Measurements from ENCODE around the gene UBA3. TPM values are rescaled to one million over a fixed set of nuclear protein-coding genes. Genes with fewer than 3 reads are reported as not detected.

The UBA3 gene
- total RNA-seq, 1 experiment from 2014 or later = 41.1 TPM

DNA sequence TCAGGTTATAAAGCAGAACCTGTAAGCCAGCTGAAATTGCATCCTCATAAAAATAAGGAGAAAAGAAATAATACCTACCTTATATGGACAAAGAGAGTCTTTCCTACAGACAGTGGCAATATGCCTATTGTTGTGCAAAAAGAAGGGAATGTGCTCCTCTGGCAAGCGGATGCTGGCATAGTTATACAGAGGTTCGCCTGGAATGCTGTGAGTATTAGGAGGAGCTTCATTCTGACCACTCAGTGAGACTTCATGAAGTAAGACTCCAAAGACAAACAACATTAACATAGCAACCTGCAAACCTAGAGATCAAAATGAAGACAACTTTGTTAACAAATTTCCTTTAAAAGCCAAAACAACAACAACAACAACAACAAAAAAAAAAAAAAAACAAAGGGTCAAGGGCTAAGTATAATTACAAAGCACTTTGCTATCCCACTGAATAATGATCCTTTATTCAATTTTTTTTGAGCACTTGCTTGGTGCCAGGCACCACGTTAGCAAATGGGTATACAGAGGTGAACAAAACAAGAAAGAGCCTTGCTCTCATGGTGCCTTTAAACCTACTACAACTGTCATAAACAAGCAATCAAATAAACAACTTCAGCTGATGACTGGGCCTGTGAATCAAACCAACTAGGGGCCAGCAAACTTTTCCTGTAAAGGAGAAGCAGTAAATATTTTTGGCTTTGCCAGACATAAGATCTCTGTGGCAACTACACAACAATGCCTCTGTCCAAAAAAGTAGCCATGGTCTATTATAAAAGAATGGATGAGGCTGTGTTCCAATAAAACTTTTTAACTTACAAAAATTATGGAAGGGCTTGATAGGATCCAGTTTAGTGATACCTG lies 70.4 kb downstream of the UBA3 start:
- no peaks in the 10 kb centered on the region for H3K9me3 Mint-ChIP-seq (ENCODE audit: unreplicated experiment)
- peaks cover 58% of the 10 kb centered on the region for H3K36me3 Mint-ChIP-seq (ENCODE audit: insufficient read depth, unreplicated experiment)
- peaks cover 19% of the 10 kb centered on the region for H3K4me1 Mint-ChIP-seq (ENCODE audit: insufficient read depth, unreplicated experiment)
- no peaks in the 10 kb centered on the region for H3K27me3 Mint-ChIP-seq (ENCODE audit: insufficient read depth, unreplicated experiment)
- BruUV-seq (replicated peaks) = no TSS peak
- H3K27ac Mint-ChIP-seq (ENCODE audit: low read depth, unreplicated experiment) = peak overlapping the region; percentile 3
- intact Hi-C loops (cut with micrococcal nuclease) = loop anchor here (5.0 kb wide), 1 partner anchor 78 kb away; no protein-coding TSS in a partner anchor
- no peak overlapping the region for H3K4me3 Mint-ChIP-seq (ENCODE audit: unreplicated experiment)
- ChIA-PET CTCF (interaction anchor here (0.6 to 0.8 kb wide), 2 partner anchors 35 to 802 kb away, joined by 3 to 4 read pairs; no protein-coding TSS in a partner anchor), POLR2A (interaction anchor here (9.3 kb wide), 1 partner anchor 73 kb away, joined by 94 read pairs; the partner anchor contains the start of genes ARL6IP5 and UBA3)
- TF ChIP-seq, protein P1, sequence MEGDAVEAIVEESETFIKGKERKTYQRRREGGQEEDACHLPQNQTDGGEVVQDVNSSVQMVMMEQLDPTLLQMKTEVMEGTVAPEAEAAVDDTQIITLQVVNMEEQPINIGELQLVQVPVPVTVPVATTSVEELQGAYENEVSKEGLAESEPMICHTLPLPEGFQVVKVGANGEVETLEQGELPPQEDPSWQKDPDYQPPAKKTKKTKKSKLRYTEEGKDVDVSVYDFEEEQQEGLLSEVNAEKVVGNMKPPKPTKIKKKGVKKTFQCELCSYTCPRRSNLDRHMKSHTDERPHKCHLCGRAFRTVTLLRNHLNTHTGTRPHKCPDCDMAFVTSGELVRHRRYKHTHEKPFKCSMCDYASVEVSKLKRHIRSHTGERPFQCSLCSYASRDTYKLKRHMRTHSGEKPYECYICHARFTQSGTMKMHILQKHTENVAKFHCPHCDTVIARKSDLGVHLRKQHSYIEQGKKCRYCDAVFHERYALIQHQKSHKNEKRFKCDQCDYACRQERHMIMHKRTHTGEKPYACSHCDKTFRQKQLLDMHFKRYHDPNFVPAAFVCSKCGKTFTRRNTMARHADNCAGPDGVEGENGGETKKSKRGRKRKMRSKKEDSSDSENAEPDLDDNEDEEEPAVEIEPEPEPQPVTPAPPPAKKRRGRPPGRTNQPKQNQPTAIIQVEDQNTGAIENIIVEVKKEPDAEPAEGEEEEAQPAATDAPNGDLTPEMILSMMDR (IDR thresholded peaks at IDR 0.05; ENCODE audit: unreplicated experiment) = no peak
- DNase-seq (ENCODE audit: unreplicated experiment) = peak; percentile 35

DNA sequence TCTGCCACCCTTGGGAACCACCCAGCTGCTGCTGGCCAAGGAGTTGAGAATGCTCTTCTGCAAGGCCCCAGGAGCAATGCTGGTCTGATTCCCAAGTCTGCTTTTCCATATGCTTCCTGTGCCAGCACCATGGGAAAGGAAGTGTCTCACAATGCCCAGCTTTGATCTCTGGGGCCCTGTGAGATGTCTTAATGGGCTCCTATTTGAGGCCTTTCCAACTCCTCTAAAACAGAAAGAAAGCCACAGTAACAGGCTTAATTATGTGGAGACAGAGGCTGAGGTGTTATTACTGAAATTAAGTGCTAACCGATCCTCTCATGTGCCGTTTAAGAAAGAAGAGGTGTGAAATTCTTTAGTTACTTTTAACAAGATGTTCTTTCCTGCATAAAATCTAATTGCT lies 71.2 kb downstream of the UBA3 start:
- Mint-ChIP-seq H3K4me1 (ENCODE audit: insufficient read depth, unreplicated experiment) (peaks cover 17% of the 10 kb centered on the region), H3K9me3 (ENCODE audit: unreplicated experiment) (no peaks in the 10 kb centered on the region), H3K27me3 (ENCODE audit: insufficient read depth, unreplicated experiment) (no peaks in the 10 kb centered on the region), H3K36me3 (ENCODE audit: insufficient read depth, unreplicated experiment) (peaks cover 66% of the 10 kb centered on the region), H3K27ac (ENCODE audit: low read depth, unreplicated experiment) (no peak overlapping the region), H3K4me3 (ENCODE audit: unreplicated experiment) (no peak overlapping the region)
- TF ChIP-seq, protein P1 (IDR thresholded peaks at IDR 0.05; ENCODE audit: unreplicated experiment) = no peak
- no peak for DNase-seq (ENCODE audit: unreplicated experiment)
- intact Hi-C loops (cut with micrococcal nuclease) = no loop called here
- ChIA-PET POLR2A (no interaction called here), CTCF (no interaction called here)
- no TSS peak for BruUV-seq (replicated peaks)

DNA sequence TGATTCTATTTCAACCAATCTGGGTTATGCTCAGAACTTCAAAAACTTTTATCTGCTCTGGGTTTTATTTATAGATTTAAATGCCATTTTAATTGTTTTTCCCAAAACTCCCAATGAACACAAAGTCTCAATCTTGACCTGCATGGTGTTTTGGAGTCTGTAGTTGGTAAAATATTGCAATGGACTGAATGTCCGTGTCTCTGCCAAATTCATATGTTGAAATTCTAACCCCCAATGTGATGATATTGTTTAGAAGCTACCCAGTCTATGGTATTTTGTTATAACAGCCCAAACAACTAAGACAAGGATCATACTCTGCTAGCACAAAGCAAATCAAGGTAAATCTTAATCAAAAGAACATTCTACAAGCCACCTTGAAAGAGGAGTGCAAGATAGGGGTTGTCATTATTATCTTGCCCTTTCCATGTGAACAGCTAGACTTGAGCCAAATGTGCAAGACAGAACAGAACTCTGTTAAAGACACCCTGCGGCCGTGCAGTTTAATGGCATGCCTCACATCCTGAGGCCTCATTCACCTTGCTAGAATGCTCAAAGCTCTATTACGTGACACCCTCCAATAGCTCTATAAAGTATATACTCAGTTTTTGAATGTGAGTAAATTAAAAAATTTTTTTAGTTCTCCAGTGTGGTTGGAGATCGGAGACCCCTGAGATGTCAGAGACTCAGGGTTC lies 74.2 kb downstream of the UBA3 start:
- peaks cover 86% of the 10 kb centered on the region for H3K36me3 Mint-ChIP-seq (ENCODE audit: insufficient read depth, unreplicated experiment)
- no peak overlapping the region for H3K4me3 Mint-ChIP-seq (ENCODE audit: unreplicated experiment)
- H3K4me1 Mint-ChIP-seq (ENCODE audit: insufficient read depth, unreplicated experiment) = peaks cover 12% of the 10 kb centered on the region
- no TSS peak for BruUV-seq (replicated peaks)
- H3K9me3 Mint-ChIP-seq (ENCODE audit: unreplicated experiment) = no peaks in the 10 kb centered on the region
- intact Hi-C loops (cut with micrococcal nuclease) = no loop called here
- H3K27me3 Mint-ChIP-seq (ENCODE audit: insufficient read depth, unreplicated experiment) = no peaks in the 10 kb centered on the region
- CTCF ChIA-PET = interaction anchor here (0.7 to 0.9 kb wide), 2 partner anchors 8 to 942 kb away, joined by 3 to 5 read pairs; partner anchors contain the start of gene EOGT
- TF ChIP-seq, protein P1 (IDR thresholded peaks at IDR 0.05; ENCODE audit: unreplicated experiment) = no peak
- POLR2A ChIA-PET = interaction anchor here (0.6 to 1.3 kb wide), 2 partner anchors 8 to 76 kb away, joined by 3 to 4 read pairs; partner anchors contain the start of gene EOGT
- H3K27ac Mint-ChIP-seq (ENCODE audit: low read depth, unreplicated experiment) = no peak overlapping the region
- DNase-seq (ENCODE audit: unreplicated experiment) = no peak

Measured in MCF 10A (cell line).